Right atrium auricular region (tissue), 2 donors: ENCODE results near the gene SPOCK2. TPM values are rescaled to one million over a fixed set of nuclear protein-coding genes. Genes with fewer than 3 reads are reported as not detected.

Source experiments
- DNase-seq: peaks from one replicate; pipeline ENCODE4 v3.0.0-alpha.2; 2019; ENCODE audit warnings: low spot score
- H3K27ac ChIP-seq, 2 donors: fragments of 200-600 bp; sonication (generic); 1 replicate in 1 of 2; 2 replicates in 1 of 2; pipeline ENCODE4 v1.5.1; 2016 to 2019
- H3K27me3 ChIP-seq, 2 donors: fragments of 200-600 bp; sonication (generic); one replicate each; pipeline versions ENCODE4 v1.5.1 to v1.6.0; 2017 to 2019
- H3K36me3 ChIP-seq: fragments of 200-600 bp; sonication (generic); one replicate; pipeline ENCODE4 v1.5.1; 2016
- H3K4me1 ChIP-seq, 2 donors: fragments of 200-600 bp; sonication (generic); one replicate each; pipeline versions ENCODE4 v1.5.1 to v1.6.0; 2017 to 2019
- H3K4me3 ChIP-seq, 2 donors: fragments of 200-600 bp; sonication (generic); 1 replicate in 1 of 2; 2 replicates in 1 of 2; pipeline ENCODE4 v1.5.1; 2017 to 2019; ENCODE audit warnings: mild to moderate bottlenecking in 1 of 2, moderate library complexity in 1 of 2
- H3K9me3 ChIP-seq, 2 donors: fragments of 200-600 bp; sonication (generic); one replicate each; pipeline ENCODE4 v1.5.1; 2019
- total RNA-seq, 2 donors: library from RNA; depleted of rRNA; stranded (reverse); fragments of >200 nt; gene quantifications; one replicate each; pipeline ENCODE4 v1.1.0, GENCODE V29; 2016
- TF ChIP-seq, protein P1 (sequence below), 2 donors: fragments of 200-600 bp; sonication (generic); IDR thresholded peaks; one replicate each; pipeline ENCODE4 v1.5.1; 2019; ENCODE audit warnings: antibody characterized with exemption in 2 of 2

The SPOCK2 gene
- total RNA-seq, 2 donors from 2014 or later = 19.3 to 19.8 TPM

DNA sequence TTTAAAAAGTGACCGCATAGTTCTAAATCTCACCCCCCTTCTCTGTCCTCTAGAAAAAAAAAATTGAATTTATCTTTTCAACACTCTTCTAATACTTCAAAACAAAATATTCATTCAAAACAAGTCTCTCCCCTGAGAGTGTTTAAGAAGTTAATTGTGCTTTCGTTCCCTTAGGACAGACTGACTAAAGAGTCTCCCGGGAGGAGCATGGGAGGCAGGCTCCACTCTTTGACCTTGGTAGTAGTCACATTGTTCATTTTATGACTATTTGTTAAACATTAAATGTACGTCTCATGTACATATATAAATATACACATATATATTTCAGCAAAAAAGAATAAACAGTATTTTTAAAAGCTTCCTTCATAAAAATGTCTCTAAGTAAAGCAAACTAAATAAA is 35.3 kb upstream of the SPOCK2 start:
- Histone ChIP-seq H3K36me3 (no peaks in the 10 kb centered on the region), H3K9me3 (no peaks in the 10 kb centered on the region), H3K4me1 (no peaks in the 10 kb centered on the region), H3K4me3 (no peak overlapping the region), H3K27me3 (no peaks in the 10 kb centered on the region), H3K27ac (no peak overlapping the region)
- TF ChIP-seq, protein P1, sequence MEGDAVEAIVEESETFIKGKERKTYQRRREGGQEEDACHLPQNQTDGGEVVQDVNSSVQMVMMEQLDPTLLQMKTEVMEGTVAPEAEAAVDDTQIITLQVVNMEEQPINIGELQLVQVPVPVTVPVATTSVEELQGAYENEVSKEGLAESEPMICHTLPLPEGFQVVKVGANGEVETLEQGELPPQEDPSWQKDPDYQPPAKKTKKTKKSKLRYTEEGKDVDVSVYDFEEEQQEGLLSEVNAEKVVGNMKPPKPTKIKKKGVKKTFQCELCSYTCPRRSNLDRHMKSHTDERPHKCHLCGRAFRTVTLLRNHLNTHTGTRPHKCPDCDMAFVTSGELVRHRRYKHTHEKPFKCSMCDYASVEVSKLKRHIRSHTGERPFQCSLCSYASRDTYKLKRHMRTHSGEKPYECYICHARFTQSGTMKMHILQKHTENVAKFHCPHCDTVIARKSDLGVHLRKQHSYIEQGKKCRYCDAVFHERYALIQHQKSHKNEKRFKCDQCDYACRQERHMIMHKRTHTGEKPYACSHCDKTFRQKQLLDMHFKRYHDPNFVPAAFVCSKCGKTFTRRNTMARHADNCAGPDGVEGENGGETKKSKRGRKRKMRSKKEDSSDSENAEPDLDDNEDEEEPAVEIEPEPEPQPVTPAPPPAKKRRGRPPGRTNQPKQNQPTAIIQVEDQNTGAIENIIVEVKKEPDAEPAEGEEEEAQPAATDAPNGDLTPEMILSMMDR (IDR thresholded peaks at IDR 0.05) = no peak
- no peak for DNase-seq

DNA sequence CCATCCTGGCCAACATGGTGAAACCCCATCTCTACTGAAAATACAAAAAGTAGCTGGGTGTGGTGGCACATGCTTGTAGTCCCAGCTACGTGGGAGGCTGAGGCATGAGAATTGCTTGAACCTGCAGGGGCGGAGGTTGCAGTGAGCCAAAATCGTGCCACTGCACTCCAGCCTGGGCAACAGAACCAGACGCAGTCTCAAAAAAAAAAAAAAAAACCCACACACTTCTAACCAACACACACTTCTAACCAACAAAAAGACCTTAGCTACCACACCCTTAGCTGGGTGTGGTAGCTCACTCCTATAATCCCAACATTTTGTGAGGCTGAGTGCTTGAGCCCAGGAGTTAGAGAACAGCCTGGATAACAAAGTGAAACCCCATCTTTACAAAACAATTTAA is 33.9 kb upstream of the SPOCK2 start:
- Histone ChIP-seq H3K4me3 (no peak overlapping the region), H3K36me3 (peaks cover 2% of the 10 kb centered on the region), H3K9me3 (no peaks in the 10 kb centered on the region), H3K27ac (no peak overlapping the region), H3K4me1 (no peaks in the 10 kb centered on the region), H3K27me3 (no peaks in the 10 kb centered on the region)
- DNase-seq = no peak
- TF ChIP-seq, protein P1 (IDR thresholded peaks at IDR 0.05) = no peak

DNA sequence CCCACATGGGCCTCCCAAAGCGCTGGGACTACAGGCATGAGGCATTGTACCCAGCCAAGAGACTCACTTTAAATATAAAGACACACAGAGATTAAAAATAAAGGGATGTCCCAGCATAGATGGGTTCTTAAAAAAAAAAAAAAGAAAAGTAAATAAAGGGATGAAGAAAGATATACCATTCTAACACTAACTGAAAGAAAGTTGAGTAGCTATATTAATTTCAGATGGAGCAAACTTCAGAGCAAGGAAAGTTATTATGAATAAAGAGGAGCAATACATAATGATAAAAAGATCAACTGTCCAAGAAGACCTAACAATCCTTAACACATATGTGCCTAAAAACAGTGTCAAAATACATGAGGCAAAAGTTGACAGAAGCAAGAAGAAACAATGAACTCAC is 33.0 kb upstream of the SPOCK2 start:
- TF ChIP-seq, protein P1 (IDR thresholded peaks at IDR 0.05) = no peak
- no peak for DNase-seq
- no peaks in the 10 kb centered on the region for H3K27me3 ChIP-seq
- H3K4me1 ChIP-seq = no peaks in the 10 kb centered on the region
- H3K27ac ChIP-seq = no peak overlapping the region
- no peaks in the 10 kb centered on the region for H3K9me3 ChIP-seq
- H3K4me3 ChIP-seq = no peak overlapping the region
- peaks cover 6% of the 10 kb centered on the region for H3K36me3 ChIP-seq

DNA sequence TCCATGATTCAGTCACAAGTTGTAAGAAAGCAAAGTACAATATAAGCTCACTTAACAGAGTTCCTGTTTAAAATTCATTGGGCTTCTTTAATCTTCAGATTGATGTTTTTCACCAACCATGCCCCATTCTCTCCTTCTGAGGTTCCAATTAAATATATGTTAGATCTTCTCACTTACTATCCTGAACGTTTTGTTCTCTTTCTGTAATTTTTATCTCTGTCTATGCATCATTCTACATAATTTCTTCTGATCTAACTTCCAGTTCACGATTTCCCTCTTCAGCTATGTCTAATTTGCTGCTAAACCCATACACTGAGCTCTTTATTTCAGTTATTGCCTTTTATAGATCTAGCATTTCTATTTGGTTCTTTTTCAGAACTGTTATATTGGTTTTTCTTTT is 28.0 kb upstream of the SPOCK2 start:
- TF ChIP-seq, protein P1 (IDR thresholded peaks at IDR 0.05) = no peak
- DNase-seq = no peak
- Histone ChIP-seq H3K9me3 (no peaks in the 10 kb centered on the region), H3K27ac (no peak overlapping the region), H3K4me1 (peaks cover 0 to 10% of the 10 kb centered on the region in 2 donors), H3K36me3 (peaks cover 6% of the 10 kb centered on the region), H3K4me3 (no peak overlapping the region), H3K27me3 (no peaks in the 10 kb centered on the region)

DNA sequence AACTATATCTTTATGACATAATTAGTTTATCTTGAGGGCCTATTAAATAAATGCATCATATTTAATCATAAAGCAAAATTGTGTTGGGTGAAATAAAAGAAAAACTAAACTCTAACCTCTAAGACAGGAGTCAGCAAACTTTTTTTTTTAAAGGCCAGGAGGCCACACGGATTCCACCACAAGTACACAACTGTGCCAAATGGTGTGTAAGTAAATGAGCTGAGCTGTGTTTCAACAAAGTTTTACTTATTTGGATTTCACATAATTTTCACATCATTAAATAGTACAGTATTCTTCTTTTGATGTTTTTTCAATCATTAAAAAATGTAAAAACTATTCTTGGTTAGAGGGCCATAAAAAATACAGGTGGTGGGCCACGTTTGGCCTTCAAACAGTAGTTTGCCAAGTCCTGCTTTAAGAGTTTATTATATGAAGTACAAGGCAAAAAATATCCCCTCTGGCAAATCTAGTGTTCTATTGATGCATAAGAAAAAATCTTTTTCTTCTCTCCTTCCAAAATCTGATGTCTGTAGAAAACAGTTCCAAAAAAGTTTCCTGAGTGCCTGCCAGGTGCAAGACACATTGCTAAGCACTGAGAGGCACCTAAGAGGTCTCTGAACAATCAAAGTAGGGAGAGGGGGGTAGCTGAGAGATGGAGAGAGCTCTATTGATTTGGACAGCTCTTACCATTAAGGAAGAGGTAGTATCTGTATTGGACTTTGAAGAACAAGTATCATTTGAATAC is 26.5 kb upstream of the SPOCK2 start:
- peak overlapping the region in 1 of 2 donors; percentile 12 for H3K27ac ChIP-seq
- no peak for DNase-seq

More for the DNA sequence above, 26.5 kb upstream of the SPOCK2 start:
- no peak overlapping the region for H3K4me3 ChIP-seq
- H3K4me1 ChIP-seq = peaks cover 0 to 17% of the 10 kb centered on the region in 2 donors
- TF ChIP-seq, protein P1 (IDR thresholded peaks at IDR 0.05) = no peak
- no peaks in the 10 kb centered on the region for H3K9me3 ChIP-seq
- H3K27me3 ChIP-seq = no peaks in the 10 kb centered on the region
- peaks cover 6% of the 10 kb centered on the region for H3K36me3 ChIP-seq
